ENCODE results near the gene NDUFA8. TPM values are rescaled to one million over a fixed set of nuclear protein-coding genes. Genes with fewer than 3 reads are reported as not detected.

The NDUFA8 gene
- total RNA-seq, 1 experiment from 2014 or later: 55.5 TPM

- TF ChIP-seq REST (IDR thresholded peaks at IDR 0.05; ENCODE audit: insufficient read depth in 1 of 2, low read depth in 2 of 2, low read length in 1 of 2) (no peak), SIN3A (IDR thresholded peaks at IDR 0.05; ENCODE audit: borderline replicate concordance, insufficient read depth, low read depth, low read length) (no peak), POLR2AphosphoS5 (IDR thresholded peaks at IDR 0.05; ENCODE audit: low read depth, low read length) (no peak), CTCF (IDR thresholded peaks at IDR 0.05) (no peak), TCF7L2 (IDR thresholded peaks at IDR 0.05; ENCODE audit: low read depth, low read length) (no peak)
- Histone ChIP-seq H3K4me3 (ENCODE audit: low read depth in 2 of 2, low read length in 2 of 2) (no peak overlapping the region), H3K27ac (ENCODE audit: low read length) (no peak overlapping the region), H3K4me1 (ENCODE audit: control insufficient read depth, insufficient read depth, low read length) (no peaks in the 10 kb centered on the region; the same call in 1 of the 2 replicates), H3K9me3 (ENCODE audit: control insufficient read depth, insufficient read depth, low read depth, low read length) (no peaks in the 10 kb centered on the region), H3K36me3 (ENCODE audit: control insufficient read depth, insufficient read depth, low read length) (no peaks in the 10 kb centered on the region), H3K27me3 (ENCODE audit: control insufficient read depth, insufficient read depth, low read length) (no peaks in the 10 kb centered on the region)
- CTCF ChIA-PET: interaction anchor here (0.8 kb wide), 1 partner anchor 221 kb away, joined by 3 read pairs; no protein-coding TSS in a partner anchor
- POLR2A ChIA-PET: no interaction called here
- in situ Hi-C loops (cut with HindIII; ENCODE audit: low pct_unique_long_range_greater_than_20kb, low sequenced_read_pairs): no loop called here
- BruUV-seq (replicated peaks): no TSS peak
- ATAC-seq: no peak
- DNase-seq (ENCODE audit: low read depth, low spot score): no peak
- intact Hi-C loops (cut with micrococcal nuclease; ENCODE audit: unreplicated experiment): loop anchor here (5.0 to 10.0 kb wide), 2 partner anchors 323 to 686 kb away; no protein-coding TSS in a partner anchor
These were observed 30.6 kb downstream of the NDUFA8 start for GRCh38 chr9:122128969-122129343.

- POLR2A ChIA-PET: no interaction called here
- CTCF ChIA-PET: no interaction called here
- in situ Hi-C loops (cut with HindIII; ENCODE audit: low pct_unique_long_range_greater_than_20kb, low sequenced_read_pairs): no loop called here
These were observed 31.3 kb downstream of the NDUFA8 start for GRCh38 chr9:122128007-122128968.

More at GRCh38 chr9:122128007-122128968, 31.3 kb downstream of the NDUFA8 start:
- no peaks in the 10 kb centered on the region; the same call in 1 of the 2 replicates for H3K4me1 ChIP-seq (ENCODE audit: control insufficient read depth, insufficient read depth, low read length)
- H3K36me3 ChIP-seq (ENCODE audit: control insufficient read depth, insufficient read depth, low read length): no peaks in the 10 kb centered on the region
- intact Hi-C loops (cut with micrococcal nuclease; ENCODE audit: unreplicated experiment): loop anchor here (5.0 to 10.0 kb wide), 2 partner anchors 324 to 687 kb away; no protein-coding TSS in a partner anchor
- DNase-seq (ENCODE audit: low read depth, low spot score) (no peak), ATAC-seq (no peak)
- BruUV-seq (replicated peaks): no TSS peak
- no peak overlapping the region for H3K27ac ChIP-seq (ENCODE audit: low read length)
- H3K9me3 ChIP-seq (ENCODE audit: control insufficient read depth, insufficient read depth, low read depth, low read length): no peaks in the 10 kb centered on the region
- no peak overlapping the region for H3K4me3 ChIP-seq (ENCODE audit: low read depth in 2 of 2, low read length in 2 of 2)
- TF ChIP-seq CTCF (IDR thresholded peaks at IDR 0.05): no peak
- TF ChIP-seq SIN3A (IDR thresholded peaks at IDR 0.05; ENCODE audit: borderline replicate concordance, insufficient read depth, low read depth, low read length): no peak
- H3K27me3 ChIP-seq (ENCODE audit: control insufficient read depth, insufficient read depth, low read length): no peaks in the 10 kb centered on the region

Measured in Panc1 (cell line).